HepG2 (cell line): ENCODE data around the gene RNF14. TPM values are rescaled to one million over a fixed set of nuclear protein-coding genes. Genes with fewer than 3 reads are reported as not detected.

Experiments
- ARID5B ChIP-seq: IDR thresholded peaks from 2 replicates; pipeline ENCODE4 v1.4.0; 2020; ENCODE audit warnings: mild to moderate bottlenecking, missing genetic modification reagents
- ATF4 ChIP-seq, 2 experiments: fragments of 450-650 bp in 1 of 2; sonication (generic) in 1 of 2; formaldehyde crosslinking; IDR thresholded peaks; 2 replicates each; pipeline versions ENCODE4 v1.5.0 to v1.8.0; 2020 to 2022; ENCODE audit warnings: mild to moderate bottlenecking in 1 of 2, missing genetic modification reagents in 1 of 2
- ATF7 ChIP-seq, 2 experiments: fragments of 450-650 bp in 1 of 2; sonication (generic) in 1 of 2; formaldehyde crosslinking in 1 of 2; IDR thresholded peaks; 2 replicates each; pipeline versions ENCODE4 v1.4.0 to v1.6.1; 2016 to 2020; ENCODE audit warnings: antibody characterized with exemption in 1 of 2, mild to moderate bottlenecking in 1 of 2, missing genetic modification reagents in 1 of 2
- ELF4 ChIP-seq: sonication (generic); formaldehyde crosslinking; IDR thresholded peaks from 2 replicates; pipeline ENCODE4 v1.5.0; 2020; ENCODE audit warnings: missing genetic modification reagents, mild to moderate bottlenecking, moderate library complexity, borderline replicate concordance
- FOXJ3 ChIP-seq: sonication (generic); formaldehyde crosslinking; IDR thresholded peaks from 2 replicates; pipeline ENCODE4 v1.4.0; 2020; ENCODE audit warnings: missing genetic modification reagents, mild to moderate bottlenecking, borderline replicate concordance
- GATAD2A ChIP-seq: IDR thresholded peaks from 2 replicates; pipeline ENCODE4 v1.6.1; 2016
- KMT2A ChIP-seq: sonication (generic); formaldehyde crosslinking; IDR thresholded peaks from 2 replicates; pipeline ENCODE4 v1.4.0; 2020; ENCODE audit warnings: missing genetic modification reagents
- KMT2B ChIP-seq: IDR thresholded peaks from 2 replicates; pipeline ENCODE4 v1.6.1; 2016; ENCODE audit warnings: missing genetic modification reagents, missing compliant biosample characterization
- MZF1 ChIP-seq: sonication (generic); formaldehyde crosslinking; IDR thresholded peaks from 2 replicates; pipeline ENCODE4 v1.8.1; 2023; ENCODE audit warnings: mild to moderate bottlenecking, missing genetic modification reagents, borderline replicate concordance
- NCOA5 ChIP-seq: sonication (generic); formaldehyde crosslinking; IDR thresholded peaks from 2 replicates; pipeline ENCODE4 v1.4.0; 2020; ENCODE audit warnings: missing genetic modification reagents
- POGZ ChIP-seq: sonication (generic); formaldehyde crosslinking; IDR thresholded peaks from 2 replicates; pipeline ENCODE4 v1.4.0; 2020; ENCODE audit warnings: mild to moderate bottlenecking, missing genetic modification reagents
- REPIN1 ChIP-seq: sonication (generic); formaldehyde crosslinking; IDR thresholded peaks from 2 replicates; pipeline ENCODE4 v1.8.0; 2022; ENCODE audit warnings: missing genetic modification reagents, low read depth, mild to moderate bottlenecking, borderline replicate concordance
- RXRB ChIP-seq: IDR thresholded peaks from 2 replicates; pipeline ENCODE4 v1.6.1; 2016; ENCODE audit warnings: borderline replicate concordance, missing genetic modification reagents, missing compliant biosample characterization
- SALL1 ChIP-seq: sonication (generic); formaldehyde crosslinking; IDR thresholded peaks from 2 replicates; pipeline ENCODE4 v1.8.0; 2022; ENCODE audit warnings: mild to moderate bottlenecking, missing genetic modification reagents
- SKIL ChIP-seq: sonication (generic); formaldehyde crosslinking; IDR thresholded peaks from 2 replicates; pipeline ENCODE4 v1.8.0; 2022; ENCODE audit warnings: missing genetic modification reagents, mild to moderate bottlenecking, moderate library complexity, borderline replicate concordance
- SOX6 ChIP-seq, 2 experiments: fragments of 450-650 bp in 1 of 2; sonication (generic) in 1 of 2; formaldehyde crosslinking in 1 of 2; IDR thresholded peaks; 2 replicates each; pipeline versions ENCODE4 v1.4.0 to v1.6.1; 2017 to 2020; ENCODE audit warnings: antibody characterized with exemption in 1 of 2, mild to moderate bottlenecking in 1 of 2, missing genetic modification reagents in 1 of 2
- SPEN ChIP-seq: sonication (generic); formaldehyde crosslinking; IDR thresholded peaks from 2 replicates; pipeline ENCODE4 v1.5.1; 2020; ENCODE audit warnings: low read depth, mild to moderate bottlenecking, missing genetic modification reagents
- XRCC5 ChIP-seq: fragments of 200-400 bp; formaldehyde crosslinking; optimal IDR thresholded peaks from 2 replicates; pipeline ENCODE3; 2017; ENCODE audit warnings: mild to moderate bottlenecking, low read length
- YEATS4 ChIP-seq: sonication (generic); formaldehyde crosslinking; IDR thresholded peaks from 2 replicates; pipeline ENCODE4 v1.4.0; 2020; ENCODE audit warnings: missing genetic modification reagents, borderline replicate concordance
- ZNF501 ChIP-seq: sonication (generic); formaldehyde crosslinking; IDR thresholded peaks from 2 replicates; pipeline ENCODE4 v1.5.1; 2020; ENCODE audit warnings: mild to moderate bottlenecking, moderate library complexity, missing genetic modification reagents
- ZNF549 ChIP-seq: sonication (generic); formaldehyde crosslinking; IDR thresholded peaks from 2 replicates; pipeline ENCODE4 v1.5.0; 2020; ENCODE audit warnings: missing genetic modification reagents
- ZNF850 ChIP-seq: sonication (generic); formaldehyde crosslinking; conservative IDR thresholded peaks from 2 replicates; pipeline ENCODE4 v1.9.0; 2021; ENCODE audit warnings: mild to moderate bottlenecking, missing genetic modification reagents
- ZSCAN21 ChIP-seq: sonication (generic); formaldehyde crosslinking; IDR thresholded peaks from 2 replicates; pipeline ENCODE4 v1.8.0; 2022; ENCODE audit warnings: mild to moderate bottlenecking, missing genetic modification reagents, moderate library complexity, borderline replicate concordance
- polyA plus RNA-seq, 8 experiments: library from polyadenylated mRNA; depleted of rRNA in 3 of 8; stranded (reverse) in 7 of 8; unstranded in 1 of 8; fragments of >200 nt; fragmentation: Illumina TruSeq in 4 of 8; extraction: Trizol in 4 of 8; gene quantifications; 2 replicates each; pipeline versions ENCODE4 v1.2.1 to v1.2.3, GENCODE V29; 2011 to 2016; ENCODE audit warnings: low read depth in 4 of 8, missing spikeins in 1 of 8, mixed read lengths in 1 of 8; ENCODE audit not compliant: insufficient read depth in 1 of 8
- total RNA-seq, 5 experiments: library from RNA; depleted of rRNA; stranded (reverse); fragments of >200 nt; fragmentation: Illumina TruSeq; extraction: Trizol; gene quantifications; 2 replicates each; pipeline ENCODE4 v1.2.3, GENCODE V29; 2016; ENCODE audit warnings: low read depth in 1 of 5

Gene RNF14
- total and polyA plus RNA-seq, 2 of the 13 experiments (the other 11 are each of a cell fraction or from before 2014, with no cell fraction given), result 11.3 to 28.1 TPM

- TF ChIP-seq ATF7 (IDR thresholded peaks at IDR 0.05) (no peak), ATF7 (CRISPR knock-in tag; IDR thresholded peaks at IDR 0.05) (no peak), ZNF549 (CRISPR knock-in tag) (no peak), YEATS4 (CRISPR knock-in tag) (peak; percentile 70; the same call in 1 of the 2 replicates), RXRB (CRISPR knock-in tag) (peak; percentile 60; the same call in 1 of the 2 replicates), ATF4 (CRISPR knock-in tag; IDR thresholded peaks at IDR 0.05) (peak in 1 of 2 experiments; percentile 26; a peak in 1 of 4 replicates), ZNF850 (no peak), FOXJ3 (CRISPR knock-in tag) (peak; percentile 80; the same call in 1 of the 2 replicates), SOX6 (IDR thresholded peaks at IDR 0.05) (no peak), SOX6 (CRISPR knock-in tag; IDR thresholded peaks at IDR 0.05) (peak; percentile 17; the same call in 1 of the 2 replicates), KMT2B (CRISPR knock-in tag) (0 out of 2 replicates have a peak, but pooled peaks have one; percentile 31), ZSCAN21 (CRISPR knock-in tag) (no peak), GATAD2A (CRISPR knock-in tag) (peak; percentile 49; the same call in 1 of the 2 replicates), XRCC5 (peak; percentile 52), KMT2A (CRISPR knock-in tag) (peak; percentile 39; the same call in 1 of the 2 replicates), ZNF501 (CRISPR knock-in tag) (peak; percentile 81), NCOA5 (CRISPR knock-in tag) (no peak), POGZ (CRISPR knock-in tag) (peak; percentile 50), ARID5B (CRISPR knock-in tag) (0 out of 2 replicates have a peak, but pooled peaks have one; percentile 22), REPIN1 (CRISPR knock-in tag) (peak; percentile 39; the same call in 1 of the 2 replicates), ELF4 (CRISPR knock-in tag) (peak; percentile 48; the same call in 1 of the 2 replicates), SPEN (CRISPR knock-in tag) (peak; percentile 44; the same call in 1 of the 2 replicates), SKIL (CRISPR knock-in tag) (no peak), MZF1 (CRISPR knock-in tag) (no peak), SALL1 (CRISPR knock-in tag) (peak; percentile 48; the same call in 1 of the 2 replicates)
Measured at GRCh38 chr5:142024771-142025304, 55.9 kb downstream of the RNF14 start (continued).
